GM20431 (cell line): ENCODE results near the gene IL19.
"Not testable (repeated sequence)": the region's sequence is repeated elsewhere in the genome, so short reads cannot be mapped to it uniquely, and the experiment has no call there.

ENCODE experiments used
- in situ Hi-C: fragments of 300-500 bp; cut with MseI, MboI; formaldehyde crosslinking; loops from one replicate; pipeline ENCODE4 v1.15.0; 2020; ENCODE audit warnings: low sequenced_read_pairs; ENCODE audit not compliant: unreplicated experiment

Gene IL19

GRCh38 chr1:206768472-206769303, 1.9 kb upstream of the IL19 start:
- in situ Hi-C loops: no loop called here

- in situ Hi-C loops: no loop called here
Measured at GRCh38 chr1:206769304-206769731, 1.3 kb upstream of the IL19 start.

- in situ Hi-C loops: no loop called here
Measured at GRCh38 chr1:206771338-206771692, 742 bp downstream of the IL19 start.

- in situ Hi-C loops: no loop called here
Measured at GRCh38 chr1:206772243-206772937, 1.8 kb downstream of the IL19 start, which contains the start of gene IL10. TSS of gene IL10 (minus strand) at chr1:206772494. CDS start at chr1:206772435, 59 bp downstream.

GRCh38 chr1:206774093-206774492, 3.5 kb downstream of the IL19 start:
- in situ Hi-C loops: no loop called here

GRCh38 chr1:206776229-206776628, 5.7 kb downstream of the IL19 start:
- in situ Hi-C loops: no loop called here

GRCh38 chr1:206778031-206778430, 7.5 kb downstream of the IL19 start:
- in situ Hi-C loops: no loop called here

- in situ Hi-C loops: not testable (repeated sequence)
Measured at GRCh38 chr1:206778911-206779310, 8.3 kb downstream of the IL19 start.

- in situ Hi-C loops: no loop called here
Measured at GRCh38 chr1:206779638-206780037, 9.1 kb downstream of the IL19 start.

GRCh38 chr1:206782448-206782847, 11.9 kb downstream of the IL19 start:
- in situ Hi-C loops: no loop called here

- in situ Hi-C loops: no loop called here
Measured at GRCh38 chr1:206783506-206783905, 12.9 kb downstream of the IL19 start.

- in situ Hi-C loops: no loop called here
Measured at GRCh38 chr1:206784471-206784903, 13.9 kb downstream of the IL19 start.

GRCh38 chr1:206785182-206785765, 14.7 kb downstream of the IL19 start:
- in situ Hi-C loops: no loop called here

- in situ Hi-C loops: no loop called here
Measured at GRCh38 chr1:206786212-206786886, 15.8 kb downstream of the IL19 start.

GRCh38 chr1:206787891-206788290, 17.3 kb downstream of the IL19 start:
- in situ Hi-C loops: no loop called here

- in situ Hi-C loops: no loop called here
Measured at GRCh38 chr1:206788487-206789050, 18.0 kb downstream of the IL19 start.

GRCh38 chr1:206790502-206791250, 20.1 kb downstream of the IL19 start:
- in situ Hi-C loops: no loop called here

- in situ Hi-C loops: no loop called here
Measured at GRCh38 chr1:206792939-206793607, 22.5 kb downstream of the IL19 start.

GRCh38 chr1:206793620-206794019, 23.0 kb downstream of the IL19 start:
- in situ Hi-C loops: no loop called here
